Measurements from ENCODE around the gene RCE1.

GRCh38 chr11:66869567-66869870, 26.3 kb downstream of the RCE1 start:
- TF ChIP-seq POLR2AphosphoS5 (IDR thresholded peaks at IDR 0.05; ENCODE audit: low read depth, low read length) (no peak), POLR2A (IDR thresholded peaks at IDR 0.05; ENCODE audit: low read depth, low read length) (no peak), TAF1 (IDR thresholded peaks at IDR 0.05; ENCODE audit: borderline replicate concordance, low read depth, low read length) (no peak)

All from GM12892 (cell line).